ENCODE data around the gene KRTAP4-8. TPM values are rescaled to one million over a fixed set of nuclear protein-coding genes. Genes with fewer than 3 reads are reported as not detected.

The KRTAP4-8 gene
- total and polyA plus RNA-seq, 9 donors, result not detected

GRCh38 chr17:41054025-41054424 is 43.9 kb downstream of the KRTAP4-8 start:
- Histone ChIP-seq H3K27ac (ENCODE audit: low read length) (no peak overlapping the region), H3K9me3 (replicated peaks; ENCODE audit: control insufficient read depth, low read depth, low read length) (no peaks in the 10 kb centered on the region), H3K4me3 (ENCODE audit: low read length) (no peak overlapping the region), H3K27me3 (ENCODE audit: control insufficient read depth, insufficient read depth, low read length) (peaks cover 2% of the 10 kb centered on the region), H3K36me3 (ENCODE audit: control insufficient read depth, insufficient read depth, low read length) (no peaks in the 10 kb centered on the region), H3K4me1 (ENCODE audit: control insufficient read depth, insufficient read depth, low read length) (no peaks in the 10 kb centered on the region)
- no peak for DNase-seq
- WGBS (ENCODE audit: insufficient coverage), result 79% methylated on average over 4 of the region's 4 CpGs

DNA sequence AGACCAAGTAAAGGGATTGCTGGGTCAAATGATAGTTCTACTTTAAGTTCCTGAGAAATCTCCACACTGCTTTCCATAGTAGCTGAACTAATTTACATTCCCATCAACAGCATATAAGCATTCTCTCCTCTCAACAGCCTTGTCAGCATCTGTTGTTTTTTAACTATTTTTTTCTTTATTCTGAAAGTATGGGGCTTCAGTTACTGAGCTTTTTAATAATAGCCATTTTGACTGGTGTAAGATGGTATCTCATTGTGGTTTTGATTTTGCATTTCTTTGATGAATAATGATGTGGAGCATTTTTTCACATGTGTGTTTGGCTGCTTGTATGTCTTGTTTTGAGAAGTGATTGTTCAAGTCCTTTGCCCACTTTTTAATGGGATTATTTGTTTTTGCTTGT is 45.4 kb downstream of the KRTAP4-8 start:
- no peaks in the 10 kb centered on the region for H3K36me3 ChIP-seq (ENCODE audit: control insufficient read depth, insufficient read depth, low read length)
- no peak overlapping the region for H3K4me3 ChIP-seq (ENCODE audit: low read length)
- DNase-seq, result no peak
- H3K27ac ChIP-seq (ENCODE audit: low read length), result no peak overlapping the region
- H3K4me1 ChIP-seq (ENCODE audit: control insufficient read depth, insufficient read depth, low read length), result no peaks in the 10 kb centered on the region
- H3K27me3 ChIP-seq (ENCODE audit: control insufficient read depth, insufficient read depth, low read length), result peaks cover 6% of the 10 kb centered on the region
- no peaks in the 10 kb centered on the region for H3K9me3 ChIP-seq (replicated peaks; ENCODE audit: control insufficient read depth, low read depth, low read length)

GRCh38 chr17:41049110-41049509 is 48.8 kb downstream of the KRTAP4-8 start:
- WGBS (ENCODE audit: insufficient coverage), result 70% methylated on average over 2 of the region's 2 CpGs
- peaks cover 6% of the 10 kb centered on the region for H3K27me3 ChIP-seq (ENCODE audit: control insufficient read depth, insufficient read depth, low read length)
- H3K27ac ChIP-seq (ENCODE audit: low read length), result no peak overlapping the region
- no peak for DNase-seq
- H3K36me3 ChIP-seq (ENCODE audit: control insufficient read depth, insufficient read depth, low read length), result no peaks in the 10 kb centered on the region
- no peaks in the 10 kb centered on the region for H3K4me1 ChIP-seq (ENCODE audit: control insufficient read depth, insufficient read depth, low read length)
- no peaks in the 10 kb centered on the region for H3K9me3 ChIP-seq (replicated peaks; ENCODE audit: control insufficient read depth, low read depth, low read length)
- H3K4me3 ChIP-seq (ENCODE audit: low read length), result no peak overlapping the region

DNA sequence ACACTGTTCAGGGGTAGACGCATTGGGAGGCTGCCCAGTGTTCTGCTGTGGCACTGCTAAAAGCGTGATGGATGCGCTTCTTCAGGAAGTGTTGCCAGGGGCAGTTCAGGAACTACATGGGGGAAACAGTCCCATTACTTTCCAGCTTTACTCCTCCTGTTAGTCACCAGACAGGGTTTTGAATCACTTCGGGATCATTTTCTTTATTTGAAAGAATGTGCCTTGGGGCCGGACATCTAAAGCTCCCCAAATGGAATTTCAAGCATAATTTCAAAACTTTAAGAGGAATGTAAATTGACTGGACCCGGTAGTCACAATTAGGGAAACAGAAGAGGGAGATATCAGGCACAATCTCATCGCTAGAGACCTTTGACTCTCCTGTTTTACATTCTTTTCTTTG is 49.5 kb downstream of the KRTAP4-8 start:
- no peak overlapping the region for H3K27ac ChIP-seq (ENCODE audit: low read length)
- H3K4me3 ChIP-seq (ENCODE audit: low read length), result no peak overlapping the region
- H3K36me3 ChIP-seq (ENCODE audit: control insufficient read depth, insufficient read depth, low read length), result no peaks in the 10 kb centered on the region
- DNase-seq, result no peak
- H3K27me3 ChIP-seq (ENCODE audit: control insufficient read depth, insufficient read depth, low read length), result peaks cover 6% of the 10 kb centered on the region
- no CpG with 5 or more reads among the region's 7 CpGs for WGBS (ENCODE audit: insufficient coverage)
- H3K9me3 ChIP-seq (replicated peaks; ENCODE audit: control insufficient read depth, low read depth, low read length), result no peaks in the 10 kb centered on the region
- H3K4me1 ChIP-seq (ENCODE audit: control insufficient read depth, insufficient read depth, low read length), result no peaks in the 10 kb centered on the region

Other genes with a start within 250 kb of the KRTAP4-8 start
Only the 30 nearest of the 38 such genes appear.
- gene KRT39, start 131.2 kb downstream of the KRTAP4-8 start, total RNA-seq, result 3.8 TPM
- 1 to 10 TPM; 2.1 to 8.1 (median 6.3) TPM for gene KRT39, start 131.2 kb downstream of the KRTAP4-8 start, polyA plus RNA-seq (ENCODE audit: insufficient read depth in 1 of 8, insufficient read length in 8 of 8, low replicate concordance in 1 of 8)
- gene KRT40, start 113.8 kb downstream of the KRTAP4-8 start, total RNA-seq, result 11.0 TPM
- 10 to 100 TPM in 4 of 8 donors, 1 to 10 TPM in 4; 3.7 to 16.2 (median 10.1) TPM for gene KRT40, start 113.8 kb downstream of the KRTAP4-8 start, polyA plus RNA-seq (ENCODE audit: insufficient read depth in 1 of 8, insufficient read length in 8 of 8, low replicate concordance in 1 of 8)
- not detected for gene KRTAP3-3, start 104.0 kb downstream of the KRTAP4-8 start, total RNA-seq
- gene KRTAP3-3, start 104.0 kb downstream of the KRTAP4-8 start, polyA plus RNA-seq (ENCODE audit: insufficient read depth in 1 of 8, insufficient read length in 8 of 8, low replicate concordance in 1 of 8), result under 1 TPM in 1 of 8 donors, not detected in 7; 0.40 TPM
- 0.18 TPM for gene KRTAP3-2, start 98.2 kb downstream of the KRTAP4-8 start, total RNA-seq
- gene KRTAP3-2, start 98.2 kb downstream of the KRTAP4-8 start, polyA plus RNA-seq (ENCODE audit: insufficient read depth in 1 of 8, insufficient read length in 8 of 8, low replicate concordance in 1 of 8), result 1 to 10 TPM in 1 of 8 donors, under 1 TPM in 7; 0.25 to 1.6 (median 0.61) TPM
- not detected for gene KRTAP3-1, start 89.0 kb downstream of the KRTAP4-8 start, total RNA-seq
- not detected for gene KRTAP3-1, start 89.0 kb downstream of the KRTAP4-8 start, polyA plus RNA-seq (ENCODE audit: insufficient read depth in 1 of 8, insufficient read length in 8 of 8, low replicate concordance in 1 of 8)
- not detected for gene KRTAP1-5, start 70.9 kb downstream of the KRTAP4-8 start, total RNA-seq
- gene KRTAP1-5, start 70.9 kb downstream of the KRTAP4-8 start, polyA plus RNA-seq (ENCODE audit: insufficient read depth in 1 of 8, insufficient read length in 8 of 8, low replicate concordance in 1 of 8), result not detected
- not detected for gene KRTAP1-4, start 67.9 kb downstream of the KRTAP4-8 start, total RNA-seq
- not detected for gene KRTAP1-4, start 67.9 kb downstream of the KRTAP4-8 start, polyA plus RNA-seq (ENCODE audit: insufficient read depth in 1 of 8, insufficient read length in 8 of 8, low replicate concordance in 1 of 8)
- gene KRTAP1-3, start 63.3 kb downstream of the KRTAP4-8 start, total RNA-seq, result not detected
- gene KRTAP1-3, start 63.3 kb downstream of the KRTAP4-8 start, polyA plus RNA-seq (ENCODE audit: insufficient read depth in 1 of 8, insufficient read length in 8 of 8, low replicate concordance in 1 of 8), result under 1 TPM in 2 of 8 donors, not detected in 6; 0.12 to 0.32 TPM
- not detected for gene KRTAP1-1, start 56.7 kb downstream of the KRTAP4-8 start, total RNA-seq
- gene KRTAP1-1, start 56.7 kb downstream of the KRTAP4-8 start, polyA plus RNA-seq (ENCODE audit: insufficient read depth in 1 of 8, insufficient read length in 8 of 8, low replicate concordance in 1 of 8), result not detected
- not detected for gene KRTAP2-1, start 50.8 kb downstream of the KRTAP4-8 start, total RNA-seq
- not detected for gene KRTAP2-1, start 50.8 kb downstream of the KRTAP4-8 start, polyA plus RNA-seq (ENCODE audit: insufficient read depth in 1 of 8, insufficient read length in 8 of 8, low replicate concordance in 1 of 8)
- not detected for gene KRTAP2-2, start 42.9 kb downstream of the KRTAP4-8 start, total RNA-seq
- not detected for gene KRTAP2-2, start 42.9 kb downstream of the KRTAP4-8 start, polyA plus RNA-seq (ENCODE audit: insufficient read depth in 1 of 8, insufficient read length in 8 of 8, low replicate concordance in 1 of 8)
- gene KRTAP2-3, start 38.0 kb downstream of the KRTAP4-8 start, total RNA-seq, result not detected
- not detected for gene KRTAP2-3, start 38.0 kb downstream of the KRTAP4-8 start, polyA plus RNA-seq (ENCODE audit: insufficient read depth in 1 of 8, insufficient read length in 8 of 8, low replicate concordance in 1 of 8)
- gene KRTAP2-4, start 32.3 kb downstream of the KRTAP4-8 start, total RNA-seq, result not detected
- not detected for gene KRTAP2-4, start 32.3 kb downstream of the KRTAP4-8 start, polyA plus RNA-seq (ENCODE audit: insufficient read depth in 1 of 8, insufficient read length in 8 of 8, low replicate concordance in 1 of 8)
- not detected for gene KRTAP4-7, start 14.0 kb downstream of the KRTAP4-8 start, total RNA-seq
- gene KRTAP4-7, start 14.0 kb downstream of the KRTAP4-8 start, polyA plus RNA-seq (ENCODE audit: insufficient read depth in 1 of 8, insufficient read length in 8 of 8, low replicate concordance in 1 of 8), result not detected
- gene KRTAP4-16, start 4.1 kb upstream of the KRTAP4-8 start, total RNA-seq, result not detected
- not detected for gene KRTAP4-16, start 4.1 kb upstream of the KRTAP4-8 start, polyA plus RNA-seq (ENCODE audit: insufficient read depth in 1 of 8, insufficient read length in 8 of 8, low replicate concordance in 1 of 8)
- not detected for gene KRTAP4-9, start 7.2 kb upstream of the KRTAP4-8 start, total RNA-seq
- under 1 TPM in 1 of 8 donors, not detected in 7; 0.31 TPM for gene KRTAP4-9, start 7.2 kb upstream of the KRTAP4-8 start, polyA plus RNA-seq (ENCODE audit: insufficient read depth in 1 of 8, insufficient read length in 8 of 8, low replicate concordance in 1 of 8)
- gene KRTAP4-11, start 20.2 kb upstream of the KRTAP4-8 start, total RNA-seq, result not detected
- not detected for gene KRTAP4-11, start 20.2 kb upstream of the KRTAP4-8 start, polyA plus RNA-seq (ENCODE audit: insufficient read depth in 1 of 8, insufficient read length in 8 of 8, low replicate concordance in 1 of 8)
- gene KRTAP4-12, start 26.0 kb upstream of the KRTAP4-8 start, total RNA-seq, result not detected
- gene KRTAP4-12, start 26.0 kb upstream of the KRTAP4-8 start, polyA plus RNA-seq (ENCODE audit: insufficient read depth in 1 of 8, insufficient read length in 8 of 8, low replicate concordance in 1 of 8), result not detected
- gene KRTAP4-6, start 42.4 kb upstream of the KRTAP4-8 start, total RNA-seq, result not detected
- not detected for gene KRTAP4-6, start 42.4 kb upstream of the KRTAP4-8 start, polyA plus RNA-seq (ENCODE audit: insufficient read depth in 1 of 8, insufficient read length in 8 of 8, low replicate concordance in 1 of 8)
- not detected for gene KRTAP4-5, start 51.7 kb upstream of the KRTAP4-8 start, total RNA-seq
- not detected for gene KRTAP4-5, start 51.7 kb upstream of the KRTAP4-8 start, polyA plus RNA-seq (ENCODE audit: insufficient read depth in 1 of 8, insufficient read length in 8 of 8, low replicate concordance in 1 of 8)
- not detected for gene KRTAP4-4, start 62.6 kb upstream of the KRTAP4-8 start, total RNA-seq
- not detected for gene KRTAP4-4, start 62.6 kb upstream of the KRTAP4-8 start, polyA plus RNA-seq (ENCODE audit: insufficient read depth in 1 of 8, insufficient read length in 8 of 8, low replicate concordance in 1 of 8)
- gene KRTAP4-3, start 70.1 kb upstream of the KRTAP4-8 start, total RNA-seq, result not detected
- gene KRTAP4-3, start 70.1 kb upstream of the KRTAP4-8 start, polyA plus RNA-seq (ENCODE audit: insufficient read depth in 1 of 8, insufficient read length in 8 of 8, low replicate concordance in 1 of 8), result not detected
- gene KRTAP4-2, start 80.1 kb upstream of the KRTAP4-8 start, total RNA-seq, result not detected
- gene KRTAP4-2, start 80.1 kb upstream of the KRTAP4-8 start, polyA plus RNA-seq (ENCODE audit: insufficient read depth in 1 of 8, insufficient read length in 8 of 8, low replicate concordance in 1 of 8), result not detected
- not detected for gene KRTAP4-1, start 86.8 kb upstream of the KRTAP4-8 start, total RNA-seq
- not detected for gene KRTAP4-1, start 86.8 kb upstream of the KRTAP4-8 start, polyA plus RNA-seq (ENCODE audit: insufficient read depth in 1 of 8, insufficient read length in 8 of 8, low replicate concordance in 1 of 8)
- gene KRTAP9-1, start 91.7 kb upstream of the KRTAP4-8 start, total RNA-seq, result not detected
- gene KRTAP9-1, start 91.7 kb upstream of the KRTAP4-8 start, polyA plus RNA-seq (ENCODE audit: insufficient read depth in 1 of 8, insufficient read length in 8 of 8, low replicate concordance in 1 of 8), result not detected
- gene KRTAP9-2, start 128.5 kb upstream of the KRTAP4-8 start, total RNA-seq, result not detected
- not detected for gene KRTAP9-2, start 128.5 kb upstream of the KRTAP4-8 start, polyA plus RNA-seq (ENCODE audit: insufficient read depth in 1 of 8, insufficient read length in 8 of 8, low replicate concordance in 1 of 8)
- not detected for gene KRTAP9-3, start 134.3 kb upstream of the KRTAP4-8 start, total RNA-seq
- gene KRTAP9-3, start 134.3 kb upstream of the KRTAP4-8 start, polyA plus RNA-seq (ENCODE audit: insufficient read depth in 1 of 8, insufficient read length in 8 of 8, low replicate concordance in 1 of 8), result not detected
- not detected for gene KRTAP9-8, start 139.9 kb upstream of the KRTAP4-8 start, total RNA-seq
- gene KRTAP9-8, start 139.9 kb upstream of the KRTAP4-8 start, polyA plus RNA-seq (ENCODE audit: insufficient read depth in 1 of 8, insufficient read length in 8 of 8, low replicate concordance in 1 of 8), result not detected
- not detected for gene KRTAP9-4, start 151.5 kb upstream of the KRTAP4-8 start, total RNA-seq
- not detected for gene KRTAP9-4, start 151.5 kb upstream of the KRTAP4-8 start, polyA plus RNA-seq (ENCODE audit: insufficient read depth in 1 of 8, insufficient read length in 8 of 8, low replicate concordance in 1 of 8)
- gene KRTAP9-9, start 157.2 kb upstream of the KRTAP4-8 start, total RNA-seq, result not detected
- not detected for gene KRTAP9-9, start 157.2 kb upstream of the KRTAP4-8 start, polyA plus RNA-seq (ENCODE audit: insufficient read depth in 1 of 8, insufficient read length in 8 of 8, low replicate concordance in 1 of 8)

All from muscle of leg (tissue), 11 donors.